H9 (cell line): ENCODE results near the gene SFRP5. TPM values are rescaled to one million over a fixed set of nuclear protein-coding genes. Genes with fewer than 3 reads are reported as not detected.

ENCODE experiments used
- DNase-seq: peaks from one replicate; pipeline ENCODE4 v3.0.0-alpha.2; 2017
- H2AFZ ChIP-seq: one replicate; pipeline ENCODE4 v1.6.1; 2013; ENCODE audit warnings: mild to moderate bottlenecking, low read length, control low read depth, moderate library complexity
- H2AK5ac ChIP-seq: 2 replicates; pipeline ENCODE4 v1.6.1; 2013; ENCODE audit warnings: low read length, control low read depth, mixed read lengths; ENCODE audit not compliant: insufficient read length
- H2BK120ac ChIP-seq: one replicate; pipeline ENCODE4 v1.6.1; 2013; ENCODE audit warnings: low read depth, mild to moderate bottlenecking, low read length, control low read depth, inconsistent platforms; ENCODE audit not compliant: poor library complexity, severe bottlenecking
- H2BK12ac ChIP-seq: 2 replicates; pipeline ENCODE4 v1.6.1; 2013; ENCODE audit warnings: low read length, control low read depth, mixed read lengths, low read depth; ENCODE audit not compliant: insufficient read length
- H2BK15ac ChIP-seq: 2 replicates; pipeline ENCODE4 v1.6.1; 2013; ENCODE audit warnings: low read depth, low read length, control low read depth
- H2BK20ac ChIP-seq: one replicate; pipeline ENCODE4 v1.6.1; 2013; ENCODE audit warnings: low read depth, mild to moderate bottlenecking, low read length, control low read depth, inconsistent platforms; ENCODE audit not compliant: poor library complexity, severe bottlenecking
- H2BK5ac ChIP-seq: 2 replicates; pipeline ENCODE4 v1.6.1; 2013; ENCODE audit warnings: low read length, control low read depth, mixed read lengths; ENCODE audit not compliant: insufficient read length
- H3K14ac ChIP-seq: 2 replicates; pipeline ENCODE4 v1.6.1; 2013; ENCODE audit warnings: low read length, control low read depth; ENCODE audit not compliant: insufficient read depth
- H3K18ac ChIP-seq: 2 replicates; pipeline ENCODE4 v1.6.1; 2013; ENCODE audit warnings: low read depth, mild to moderate bottlenecking, mixed read lengths, low read length, control low read depth; ENCODE audit not compliant: insufficient read length
- H3K23ac ChIP-seq: 2 replicates; pipeline ENCODE4 v1.6.1; 2013; ENCODE audit warnings: low read length, control low read depth, mixed read lengths, low read depth; ENCODE audit not compliant: insufficient read length
- H3K23me2 ChIP-seq: 2 replicates; pipeline ENCODE4 v1.6.1; 2013; ENCODE audit warnings: low read depth, mild to moderate bottlenecking, mixed read lengths, low read length, control low read depth; ENCODE audit not compliant: insufficient read length, poor library complexity, severe bottlenecking
- H3K27ac ChIP-seq: 2 replicates; pipeline ENCODE4 v1.5.1; 2013; ENCODE audit warnings: low read length, control low read depth, mixed read lengths, low read depth; ENCODE audit not compliant: insufficient read length
- H3K27me3 ChIP-seq: 2 replicates; pipeline ENCODE4 v1.6.1; 2013; ENCODE audit warnings: low read length, control low read depth, inconsistent platforms; ENCODE audit not compliant: insufficient read depth
- H3K4ac ChIP-seq: 2 replicates; pipeline ENCODE4 v1.6.1; 2013; ENCODE audit warnings: low read depth, mild to moderate bottlenecking, control low read depth, inconsistent platforms, low read length, moderate library complexity
- H3K4me1 ChIP-seq: 2 replicates; pipeline ENCODE4 v1.6.1; 2013; ENCODE audit warnings: low read length, control low read depth, inconsistent platforms; ENCODE audit not compliant: insufficient read depth
- H3K4me2 ChIP-seq: 2 replicates; pipeline ENCODE4 v1.6.1; 2013; ENCODE audit warnings: low read length, control low read depth, mixed read lengths; ENCODE audit not compliant: insufficient read length, insufficient read depth
- H3K56ac ChIP-seq: 2 replicates; pipeline ENCODE4 v1.6.1; 2013; ENCODE audit warnings: low read depth, mild to moderate bottlenecking, mixed read lengths, low read length, control low read depth; ENCODE audit not compliant: insufficient read length
- H3K79me1 ChIP-seq: 2 replicates; pipeline ENCODE4 v1.6.1; 2013; ENCODE audit warnings: low read depth, mild to moderate bottlenecking, moderate library complexity, low read length, control low read depth, inconsistent platforms; ENCODE audit not compliant: insufficient read depth, poor library complexity, severe bottlenecking
- H3K79me2 ChIP-seq: 2 replicates; pipeline ENCODE4 v1.6.1; 2013; ENCODE audit warnings: low read length, control low read depth, inconsistent platforms; ENCODE audit not compliant: insufficient read depth
- H3K9ac ChIP-seq: 2 replicates; pipeline ENCODE4 v1.6.1; 2013; ENCODE audit warnings: low read length, control low read depth, mixed read lengths; ENCODE audit not compliant: insufficient read length; ENCODE audit errors: extremely low read depth
- H3K9me3 ChIP-seq: one replicate; pipeline ENCODE4 v1.6.1; 2013; ENCODE audit warnings: low read depth, low read length, inconsistent platforms; ENCODE audit not compliant: control insufficient read depth
- H3T11ph ChIP-seq: one replicate; pipeline ENCODE4 v1.6.1; 2013; ENCODE audit warnings: mild to moderate bottlenecking, low read length, control low read depth, inconsistent platforms
- H4K20me1 ChIP-seq: one replicate; pipeline ENCODE4 v1.6.1; 2013; ENCODE audit not compliant: control insufficient read depth, insufficient read length, insufficient read depth
- H4K5ac ChIP-seq: 2 replicates; pipeline ENCODE4 v1.6.1; 2013; ENCODE audit warnings: low read depth, mild to moderate bottlenecking, mixed read lengths, low read length, control low read depth; ENCODE audit not compliant: insufficient read length
- H4K8ac ChIP-seq: replicated peaks from 2 replicates; pipeline ENCODE4 v1.6.1; 2013; ENCODE audit warnings: low read length, control low read depth, mixed read lengths, low read depth; ENCODE audit not compliant: insufficient read length
- H4K91ac ChIP-seq: 2 replicates; pipeline ENCODE4 v1.6.1; 2013; ENCODE audit warnings: low read depth, mild to moderate bottlenecking, moderate library complexity, mixed read lengths, low read length, control low read depth; ENCODE audit not compliant: insufficient read length
- H3K27ac Mint-ChIP-seq, 3 experiments: 2 replicates in 2 of 3; 3 replicates in 1 of 3; pipeline ENCODE4 v1.8.0; 2020 to 2021; ENCODE audit warnings: mixed read lengths in 3 of 3, mild to moderate bottlenecking in 1 of 3, moderate library complexity in 1 of 3
- H3K27me3 Mint-ChIP-seq: 2 replicates; pipeline ENCODE4 v1.8.0; 2021; ENCODE audit warnings: low read depth, mild to moderate bottlenecking, moderate library complexity, mixed read lengths
- H3K36me3 Mint-ChIP-seq, 3 experiments: 2 replicates in 2 of 3; 3 replicates in 1 of 3; pipeline ENCODE4 v1.8.0; 2020 to 2021; ENCODE audit warnings: low read depth in 3 of 3, mixed read lengths in 3 of 3; ENCODE audit not compliant: insufficient read depth in 1 of 3
- H3K4me1 Mint-ChIP-seq, 2 experiments: 2 replicates each; pipeline ENCODE4 v1.8.0; 2020; ENCODE audit warnings: mixed read lengths in 2 of 2
- H3K4me3 Mint-ChIP-seq, 2 experiments: 2 replicates in 1 of 2; 3 replicates in 1 of 2; pipeline ENCODE4 v1.8.0; 2020 to 2021; ENCODE audit warnings: mild to moderate bottlenecking in 2 of 2, mixed read lengths in 2 of 2, moderate library complexity in 1 of 2
- H3K9me3 Mint-ChIP-seq, 2 experiments: 2 replicates in 1 of 2; 3 replicates in 1 of 2; pipeline ENCODE4 v1.8.0; 2020; ENCODE audit warnings: mild to moderate bottlenecking in 2 of 2, mixed read lengths in 2 of 2, moderate library complexity in 1 of 2
- CTCF ChIP-seq: fragments of 200-600 bp; sonication (generic); conservative IDR thresholded peaks from 3 replicates; pipeline ENCODE4 v1.8.0; 2021; ENCODE audit warnings: antibody characterized with exemption, mild to moderate bottlenecking
- WGBS: extraction: QIAGEN DNeasy Blood & Tissue Kit; methylation state at CpG from one replicate; pipeline ENCODE4 v1.1.7; 2013; ENCODE audit warnings: missing lambda C conversion rate, low lambda C conversion rate, mixed read lengths; ENCODE audit not compliant: insufficient read length; ENCODE audit errors: extremely low coverage; 5-methylcytosine and 5-hydroxymethylcytosine counted together
- total RNA-seq: library from RNA; stranded (reverse); gene quantifications from 2 replicates; pipeline ENCODE4 v1.2.1, GENCODE V29; 2021

SFRP5 gene
- total RNA-seq, 1 experiment from 2014 or later, result 1.7 TPM

DNA sequence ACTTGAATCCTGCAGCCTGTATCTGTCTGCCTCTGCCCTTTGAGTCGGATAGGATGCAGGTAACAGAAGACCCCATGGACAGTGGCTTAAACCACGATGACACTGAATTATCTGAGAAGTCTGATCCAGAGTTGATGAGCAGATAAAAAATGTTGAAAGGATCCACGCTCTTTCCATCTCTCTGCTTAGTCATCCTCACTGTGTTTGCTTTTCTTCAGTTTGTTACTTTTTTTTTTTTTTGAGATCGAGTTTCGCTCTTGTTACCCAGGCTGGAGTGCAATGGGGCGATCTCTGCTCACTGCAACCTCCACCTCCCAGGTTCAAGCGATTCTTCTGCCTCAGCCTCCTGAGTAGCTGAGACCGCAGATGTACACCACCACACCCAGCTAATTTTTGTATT is 40.9 kb upstream of the SFRP5 start:
- no peak overlapping the region for H3K18ac ChIP-seq

More for the DNA sequence above, 40.9 kb upstream of the SFRP5 start:
- Histone ChIP-seq H4K5ac (no peak overlapping the region), H3K27ac (no peak overlapping the region), H3K9ac (no peak overlapping the region), H3K4me2 (no peak overlapping the region), H2BK5ac (no peak overlapping the region), H3K79me2 (no peaks in the 10 kb centered on the region), H3K14ac (no peak overlapping the region), H3K23ac (no peak overlapping the region), H3K27me3 (no peaks in the 10 kb centered on the region), H2BK12ac (no peak overlapping the region), H4K91ac (no peak overlapping the region), H3K4me1 (no peaks in the 10 kb centered on the region), H3K23me2 (no peaks in the 10 kb centered on the region), H3K56ac (no peak overlapping the region), H2AFZ (no peak overlapping the region), H2BK15ac (no peak overlapping the region), H3K79me1 (no peaks in the 10 kb centered on the region), H3T11ph (no peak overlapping the region), H2AK5ac (no peak overlapping the region), H4K8ac (no peak overlapping the region), H4K20me1 (no peaks in the 10 kb centered on the region), H2BK20ac (no peak overlapping the region), H3K9me3 (no peaks in the 10 kb centered on the region), H3K4ac (no peak overlapping the region), H2BK120ac (no peak overlapping the region)
- no peak for DNase-seq
- no peak for TF ChIP-seq CTCF
- Mint-ChIP-seq H3K4me3 (no peak overlapping the region), H3K4me1 (peaks cover 3 to 9% of the 10 kb centered on the region in 2 experiments; a peak in 3 of 4 replicates), H3K36me3 (no peaks in the 10 kb centered on the region), H3K27me3 (peaks cover 3% of the 10 kb centered on the region; the same call in 1 of the 2 replicates), H3K9me3 (no peaks in the 10 kb centered on the region), H3K27ac (no peak overlapping the region; a peak in 1 of 7 replicates)
- no CpG with 5 or more reads among the region's 8 CpGs for WGBS
